Colonic mucosa (tissue), 4 donors: ENCODE data around the gene CCDC150. TPM values are rescaled to one million over a fixed set of nuclear protein-coding genes. Genes with fewer than 3 reads are reported as not detected.
"Not testable (repeated sequence)": the region's sequence is repeated elsewhere in the genome, so short reads cannot be mapped to it uniquely, and the experiment has no call there.

Source experiments
- DNase-seq: peaks from one replicate; pipeline ENCODE4 v3.0.0-alpha.2; 2020
- H3K27ac ChIP-seq: fragments of 200-600 bp; one replicate; pipeline ENCODE4 v1.8.0; 2021
- H3K27me3 ChIP-seq: fragments of 200-600 bp; one replicate; pipeline ENCODE4 v1.8.0; 2021
- H3K36me3 ChIP-seq: fragments of 200-600 bp; one replicate; pipeline ENCODE4 v1.8.0; 2021
- H3K4me1 ChIP-seq: fragments of 200-600 bp; one replicate; pipeline ENCODE4 v1.8.0; 2021; ENCODE audit warnings: mild to moderate bottlenecking
- H3K4me3 ChIP-seq: fragments of 200-600 bp; one replicate; pipeline ENCODE4 v1.8.0; 2021
- H3K9ac ChIP-seq, 2 donors: one replicate each; pipeline ENCODE4 v1.7.0; 2013; ENCODE audit warnings: control low read depth in 2 of 2, low read depth in 2 of 2, low read length in 2 of 2
- H3K9me3 ChIP-seq: fragments of 200-600 bp; one replicate; pipeline ENCODE4 v1.8.0; 2021
- CTCF ChIP-seq: fragments of 200-600 bp; IDR thresholded peaks from one replicate; pipeline ENCODE4 v1.8.0; 2022; ENCODE audit warnings: antibody characterized with exemption, mild to moderate bottlenecking
- intact Hi-C: fragments of 100-400 bp; cut with DNase I; formaldehyde crosslinking; loops from one replicate; pipeline ENCODE4 v1.14.1; 2022
- total RNA-seq, 2 donors: library from RNA; stranded (reverse); fragmentation: NEBNext Ultra II Directional in 1 of 2; extraction: Animal tissue kit (Norgen Biotek cat#: 25700) in 1 of 2; gene quantifications; one replicate each; pipeline ENCODE4 v1.2.1, GENCODE V29; 2021
- donor health status: healthy.
- donor health status: DM: no; HTN: no; CAD: no.
- donor health status: DM: no; HTN: no; CAD: no.

The CCDC150 gene
- total RNA-seq, 2 donors from 2014 or later, result 3.8 to 10.3 TPM

GRCh38 chr2:196601430-196602306 lies 37.8 kb upstream of the CCDC150 start:
- H3K27ac ChIP-seq, result no peak overlapping the region
- intact Hi-C loops, result no loop called here
- H3K4me3 ChIP-seq, result no peak overlapping the region
- H3K4me1 ChIP-seq, result no peaks in the 10 kb centered on the region
- H3K36me3 ChIP-seq, result no peaks in the 10 kb centered on the region
- no peak for TF ChIP-seq CTCF
- no peak for DNase-seq
- no peak overlapping the region for H3K9ac ChIP-seq
- H3K9me3 ChIP-seq, result no peaks in the 10 kb centered on the region
- no peaks in the 10 kb centered on the region for H3K27me3 ChIP-seq

GRCh38 chr2:196604196-196604595 lies 35.3 kb upstream of the CCDC150 start:
- H3K36me3 ChIP-seq, result no peaks in the 10 kb centered on the region
- no peak overlapping the region for H3K9ac ChIP-seq
- intact Hi-C loops, result no loop called here
- no peak for TF ChIP-seq CTCF
- DNase-seq, result no peak
- H3K27ac ChIP-seq, result no peak overlapping the region
- no peak overlapping the region for H3K4me3 ChIP-seq
- H3K27me3 ChIP-seq, result no peaks in the 10 kb centered on the region
- no peaks in the 10 kb centered on the region for H3K4me1 ChIP-seq
- no peaks in the 10 kb centered on the region for H3K9me3 ChIP-seq

- intact Hi-C loops, result no loop called here
- no peak for TF ChIP-seq CTCF
- H3K27me3 ChIP-seq, result no peaks in the 10 kb centered on the region
These were observed 33.0 kb upstream of the CCDC150 start for GRCh38 chr2:196606516-196606915.

GRCh38 chr2:196607073-196607472 lies 32.4 kb upstream of the CCDC150 start:
- Histone ChIP-seq H3K27me3 (no peaks in the 10 kb centered on the region), H3K36me3 (no peaks in the 10 kb centered on the region), H3K9me3 (no peaks in the 10 kb centered on the region), H3K4me1 (no peaks in the 10 kb centered on the region), H3K9ac (no peak overlapping the region), H3K27ac (no peak overlapping the region), H3K4me3 (no peak overlapping the region)
- no peak for DNase-seq
- TF ChIP-seq CTCF, result no peak
- intact Hi-C loops, result no loop called here

More at GRCh38 chr2:196606516-196606915, 33.0 kb upstream of the CCDC150 start:
- H3K4me3 ChIP-seq, result no peak overlapping the region
- H3K27ac ChIP-seq, result no peak overlapping the region
- no peaks in the 10 kb centered on the region for H3K36me3 ChIP-seq
- no peak for DNase-seq
- no peaks in the 10 kb centered on the region for H3K4me1 ChIP-seq
- no peaks in the 10 kb centered on the region for H3K9me3 ChIP-seq
- no peak overlapping the region for H3K9ac ChIP-seq

GRCh38 chr2:196607896-196608295 lies 31.6 kb upstream of the CCDC150 start:
- H3K4me3 ChIP-seq, H3K27me3 ChIP-seq, H3K27ac ChIP-seq, H3K4me1 ChIP-seq, DNase-seq, H3K9me3 ChIP-seq, intact Hi-C loops, H3K36me3 ChIP-seq, H3K9ac ChIP-seq: not testable (repeated sequence)

GRCh38 chr2:196609806-196610205 lies 29.7 kb upstream of the CCDC150 start:
- no peak for TF ChIP-seq CTCF
- intact Hi-C loops, result no loop called here

More at GRCh38 chr2:196609806-196610205, 29.7 kb upstream of the CCDC150 start:
- no peak overlapping the region for H3K27ac ChIP-seq
- no peak overlapping the region for H3K9ac ChIP-seq
- DNase-seq, result no peak
- H3K4me1 ChIP-seq, result no peaks in the 10 kb centered on the region
- H3K9me3 ChIP-seq, result no peaks in the 10 kb centered on the region
- H3K36me3 ChIP-seq, result no peaks in the 10 kb centered on the region
- no peaks in the 10 kb centered on the region for H3K27me3 ChIP-seq
- H3K4me3 ChIP-seq, result no peak overlapping the region
